ENCODE data around the gene MRPL14. TPM values are rescaled to one million over a fixed set of nuclear protein-coding genes. Genes with fewer than 3 reads are reported as not detected.
A peak's percentile ranks its signal among the peaks of the same experiment; 100 is the strongest.
"Not testable (repeated sequence)": the region's sequence is repeated elsewhere in the genome, so short reads cannot be mapped to it uniquely, and the experiment has no call there.

Gene MRPL14
- total RNA-seq, 1 donor from 2014 or later: 30.3 TPM

DNA sequence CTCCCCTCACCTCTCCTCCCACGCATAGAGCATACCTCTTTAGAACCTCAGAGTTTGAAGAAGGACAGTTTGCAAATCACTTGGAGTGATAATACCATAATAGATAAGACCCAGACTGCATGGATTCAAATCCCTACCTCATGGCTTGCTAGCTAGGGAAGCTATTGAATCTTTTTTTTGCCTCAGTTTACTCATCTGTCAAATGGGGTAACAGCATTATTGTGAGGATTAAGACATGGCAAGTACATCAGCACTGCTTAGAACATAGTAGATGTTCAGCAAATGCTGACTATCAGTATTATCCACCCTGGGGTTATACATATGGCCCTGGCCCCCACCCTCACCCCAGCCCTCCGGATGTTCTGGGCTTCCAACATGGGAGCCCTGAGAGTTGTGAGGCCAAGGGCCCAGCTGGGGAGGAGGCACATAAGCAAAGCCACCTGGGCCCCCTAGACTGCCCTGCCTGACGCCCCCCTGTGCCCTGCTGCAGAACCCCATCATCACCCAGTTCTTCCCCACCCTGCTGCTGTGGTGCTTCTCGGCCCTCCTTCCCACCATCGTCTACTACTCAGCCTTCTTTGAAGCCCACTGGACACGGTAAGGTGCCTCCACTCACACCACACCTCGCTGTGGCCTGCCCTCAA is 22.2 kb upstream of the MRPL14 start:
- TF ChIP-seq, protein P1, sequence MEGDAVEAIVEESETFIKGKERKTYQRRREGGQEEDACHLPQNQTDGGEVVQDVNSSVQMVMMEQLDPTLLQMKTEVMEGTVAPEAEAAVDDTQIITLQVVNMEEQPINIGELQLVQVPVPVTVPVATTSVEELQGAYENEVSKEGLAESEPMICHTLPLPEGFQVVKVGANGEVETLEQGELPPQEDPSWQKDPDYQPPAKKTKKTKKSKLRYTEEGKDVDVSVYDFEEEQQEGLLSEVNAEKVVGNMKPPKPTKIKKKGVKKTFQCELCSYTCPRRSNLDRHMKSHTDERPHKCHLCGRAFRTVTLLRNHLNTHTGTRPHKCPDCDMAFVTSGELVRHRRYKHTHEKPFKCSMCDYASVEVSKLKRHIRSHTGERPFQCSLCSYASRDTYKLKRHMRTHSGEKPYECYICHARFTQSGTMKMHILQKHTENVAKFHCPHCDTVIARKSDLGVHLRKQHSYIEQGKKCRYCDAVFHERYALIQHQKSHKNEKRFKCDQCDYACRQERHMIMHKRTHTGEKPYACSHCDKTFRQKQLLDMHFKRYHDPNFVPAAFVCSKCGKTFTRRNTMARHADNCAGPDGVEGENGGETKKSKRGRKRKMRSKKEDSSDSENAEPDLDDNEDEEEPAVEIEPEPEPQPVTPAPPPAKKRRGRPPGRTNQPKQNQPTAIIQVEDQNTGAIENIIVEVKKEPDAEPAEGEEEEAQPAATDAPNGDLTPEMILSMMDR (IDR thresholded peaks at IDR 0.05; ENCODE audit: unreplicated experiment): no peak
- Mint-ChIP-seq H3K4me1 (ENCODE audit: unreplicated experiment) (no peaks in the 10 kb centered on the region), H3K9me3 (ENCODE audit: unreplicated experiment) (no peaks in the 10 kb centered on the region), H3K4me3 (ENCODE audit: unreplicated experiment) (peak overlapping the region; percentile 28), H3K27ac (ENCODE audit: unreplicated experiment) (no peak overlapping the region), H3K27me3 (ENCODE audit: unreplicated experiment) (peaks cover 12% of the 10 kb centered on the region), H3K36me3 (ENCODE audit: low read depth, unreplicated experiment) (peaks cover 21% of the 10 kb centered on the region)
- no peak for DNase-seq (ENCODE audit: low spot score)

DNA sequence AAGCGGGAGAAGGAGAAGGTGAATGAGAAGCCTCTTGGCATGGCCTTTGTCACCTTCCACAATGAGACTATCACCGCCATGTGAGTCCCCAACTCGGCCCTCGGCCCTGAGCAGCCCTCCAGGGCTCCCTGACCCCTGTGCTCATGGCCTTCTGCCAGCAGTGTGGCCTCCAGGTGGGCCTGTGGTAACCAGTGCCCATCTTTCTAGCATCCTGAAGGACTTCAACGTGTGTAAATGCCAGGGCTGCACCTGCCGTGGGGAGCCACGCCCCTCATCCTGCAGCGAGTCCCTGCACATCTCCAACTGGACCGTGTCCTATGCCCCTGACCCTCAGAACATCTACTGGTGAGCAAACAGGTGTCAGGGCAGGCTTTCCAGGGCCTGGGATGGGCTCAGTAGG is 21.1 kb upstream of the MRPL14 start:
- peaks cover 24% of the 10 kb centered on the region for H3K36me3 Mint-ChIP-seq (ENCODE audit: low read depth, unreplicated experiment)

GRCh38 chr6:44147256-44147655 is 20.0 kb upstream of the MRPL14 start:
- Mint-ChIP-seq H3K9me3 (ENCODE audit: unreplicated experiment) (no peaks in the 10 kb centered on the region), H3K4me3 (ENCODE audit: unreplicated experiment) (no peak overlapping the region), H3K27ac (ENCODE audit: unreplicated experiment) (no peak overlapping the region), H3K36me3 (ENCODE audit: low read depth, unreplicated experiment) (peaks cover 23% of the 10 kb centered on the region), H3K4me1 (ENCODE audit: unreplicated experiment) (no peaks in the 10 kb centered on the region), H3K27me3 (ENCODE audit: unreplicated experiment) (peaks cover 12% of the 10 kb centered on the region)
- no peak for DNase-seq (ENCODE audit: low spot score)
- TF ChIP-seq, protein P1 (IDR thresholded peaks at IDR 0.05; ENCODE audit: unreplicated experiment): no peak

More for the DNA sequence above, 21.1 kb upstream of the MRPL14 start:
- TF ChIP-seq, protein P1 (IDR thresholded peaks at IDR 0.05; ENCODE audit: unreplicated experiment): no peak
- H3K4me3 Mint-ChIP-seq (ENCODE audit: unreplicated experiment): peak overlapping the region; percentile 28
- DNase-seq (ENCODE audit: low spot score): no peak
- H3K4me1 Mint-ChIP-seq (ENCODE audit: unreplicated experiment): no peaks in the 10 kb centered on the region
- H3K27ac Mint-ChIP-seq (ENCODE audit: unreplicated experiment): no peak overlapping the region
- no peaks in the 10 kb centered on the region for H3K9me3 Mint-ChIP-seq (ENCODE audit: unreplicated experiment)
- H3K27me3 Mint-ChIP-seq (ENCODE audit: unreplicated experiment): peaks cover 12% of the 10 kb centered on the region

DNA sequence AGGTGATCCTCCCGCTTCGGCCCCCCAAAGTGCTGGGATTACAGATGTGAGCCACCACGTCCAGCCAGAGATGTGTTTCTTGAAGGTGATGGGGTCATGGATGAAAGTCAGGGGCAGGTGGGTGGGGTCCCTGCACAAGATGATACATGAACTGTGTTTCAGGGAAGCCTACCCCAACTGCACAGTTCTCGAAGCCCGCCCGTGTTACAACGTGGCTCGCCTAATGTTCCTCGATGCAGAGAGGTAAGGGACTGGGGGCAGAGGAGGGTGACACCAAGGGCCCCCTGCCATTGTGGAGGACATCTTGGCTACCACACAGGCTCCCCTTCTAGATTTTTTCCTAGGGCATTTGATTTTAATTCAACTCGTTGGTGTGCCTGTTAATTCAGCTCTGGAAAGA is 19.4 kb upstream of the MRPL14 start:
- Mint-ChIP-seq H3K4me1 (ENCODE audit: unreplicated experiment) (no peaks in the 10 kb centered on the region), H3K36me3 (ENCODE audit: low read depth, unreplicated experiment) (peaks cover 23% of the 10 kb centered on the region), H3K27ac (ENCODE audit: unreplicated experiment) (no peak overlapping the region)

GRCh38 chr6:44145839-44146238 is 18.6 kb upstream of the MRPL14 start:
- Mint-ChIP-seq H3K4me1 (ENCODE audit: unreplicated experiment) (no peaks in the 10 kb centered on the region), H3K27me3 (ENCODE audit: unreplicated experiment) (peaks cover 9% of the 10 kb centered on the region), H3K9me3 (ENCODE audit: unreplicated experiment) (no peaks in the 10 kb centered on the region), H3K27ac (ENCODE audit: unreplicated experiment) (no peak overlapping the region), H3K4me3 (ENCODE audit: unreplicated experiment) (no peak overlapping the region), H3K36me3 (ENCODE audit: low read depth, unreplicated experiment) (peaks cover 27% of the 10 kb centered on the region)
- no peak for DNase-seq (ENCODE audit: low spot score)
- TF ChIP-seq, protein P1 (IDR thresholded peaks at IDR 0.05; ENCODE audit: unreplicated experiment): no peak

More for the DNA sequence above, 19.4 kb upstream of the MRPL14 start:
- Mint-ChIP-seq H3K4me3 (ENCODE audit: unreplicated experiment) (no peak overlapping the region), H3K9me3 (ENCODE audit: unreplicated experiment) (no peaks in the 10 kb centered on the region), H3K27me3 (ENCODE audit: unreplicated experiment) (peaks cover 12% of the 10 kb centered on the region)
- TF ChIP-seq, protein P1 (IDR thresholded peaks at IDR 0.05; ENCODE audit: unreplicated experiment): no peak
- DNase-seq (ENCODE audit: low spot score): no peak

GRCh38 chr6:44144536-44144935 is 17.3 kb upstream of the MRPL14 start:
- not testable (repeated sequence) for H3K4me3 Mint-ChIP-seq (ENCODE audit: unreplicated experiment); H3K9me3 Mint-ChIP-seq (ENCODE audit: unreplicated experiment); H3K27me3 Mint-ChIP-seq (ENCODE audit: unreplicated experiment); H3K27ac Mint-ChIP-seq (ENCODE audit: unreplicated experiment); DNase-seq (ENCODE audit: low spot score); H3K4me1 Mint-ChIP-seq (ENCODE audit: unreplicated experiment)
- peaks cover 37% of the 10 kb centered on the region for H3K36me3 Mint-ChIP-seq (ENCODE audit: low read depth, unreplicated experiment)

All from endothelial cell (in vitro differentiated cells).